Endothelial cell (in vitro differentiated cells): ENCODE measurements around the gene PSMA1. TPM values are rescaled to one million over a fixed set of nuclear protein-coding genes. Genes with fewer than 3 reads are reported as not detected.
A peak's percentile ranks its signal among the peaks of the same experiment; 100 is the strongest.

Experiments
- DNase-seq: peaks from one replicate; pipeline ENCODE4 v3.0.0; 2021; ENCODE audit warnings: low spot score
- H3K27ac Mint-ChIP-seq: one replicate; pipeline ENCODE4 v1.8.0; 2021; ENCODE audit warnings: mixed read lengths, inconsistent platforms; ENCODE audit not compliant: unreplicated experiment
- H3K27me3 Mint-ChIP-seq: one replicate; pipeline ENCODE4 v1.8.0; 2021; ENCODE audit warnings: mild to moderate bottlenecking, moderate library complexity, mixed read lengths, inconsistent platforms; ENCODE audit not compliant: unreplicated experiment
- H3K36me3 Mint-ChIP-seq: one replicate; pipeline ENCODE4 v1.8.0; 2021; ENCODE audit warnings: mild to moderate bottlenecking, low read depth, mixed read lengths, inconsistent platforms; ENCODE audit not compliant: unreplicated experiment
- H3K4me1 Mint-ChIP-seq: one replicate; pipeline ENCODE4 v1.8.0; 2021; ENCODE audit warnings: mild to moderate bottlenecking, mixed read lengths, inconsistent platforms; ENCODE audit not compliant: unreplicated experiment
- H3K4me3 Mint-ChIP-seq: one replicate; pipeline ENCODE4 v1.8.0; 2021; ENCODE audit warnings: mild to moderate bottlenecking, mixed read lengths, inconsistent platforms; ENCODE audit not compliant: unreplicated experiment
- H3K9me3 Mint-ChIP-seq: one replicate; pipeline ENCODE4 v1.8.0; 2021; ENCODE audit warnings: mixed read lengths, inconsistent platforms; ENCODE audit not compliant: unreplicated experiment
- total RNA-seq: library from RNA; stranded (reverse); fragmentation: NEBNext Ultra II Directional; extraction: Animal tissue kit (Norgen Biotek cat#: 25700); gene quantifications from one replicate; pipeline ENCODE4 v1.2.1, GENCODE V29; 2021; ENCODE audit not compliant: unreplicated experiment
- TF ChIP-seq, protein P1 (sequence below): fragments of 200-600 bp; sonication (generic); IDR thresholded peaks from one replicate; pipeline ENCODE4 v1.5.0; 2021; ENCODE audit warnings: antibody characterized with exemption; ENCODE audit not compliant: unreplicated experiment

PSMA1 gene
- total RNA-seq, 1 donor from 2014 or later = 163 TPM

DNA sequence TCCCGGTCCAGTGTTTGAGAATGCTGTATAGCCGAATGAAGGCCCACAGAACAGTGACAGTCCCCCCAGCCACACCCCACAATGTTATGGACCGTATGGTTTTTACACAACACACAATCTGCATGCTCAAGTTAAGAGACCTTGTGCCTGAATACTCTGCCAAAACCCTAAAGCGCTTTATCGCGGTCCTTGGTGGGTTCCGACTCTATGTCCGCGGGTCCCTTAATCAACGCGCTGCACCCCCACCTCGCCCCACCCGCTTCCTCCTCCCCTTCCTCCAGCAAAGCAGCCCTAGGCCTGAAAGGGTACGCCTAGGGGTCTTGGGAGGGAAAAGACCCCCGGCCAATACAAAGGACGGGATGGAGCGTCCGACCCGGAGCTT is 21.0 kb downstream of the PSMA1 start:
- Mint-ChIP-seq H3K27ac (peak overlapping the region; percentile 81), H3K27me3 (no peaks in the 10 kb centered on the region), H3K9me3 (no peaks in the 10 kb centered on the region), H3K4me3 (peak overlapping the region; percentile 96), H3K36me3 (peaks cover 19% of the 10 kb centered on the region), H3K4me1 (peaks cover 19% of the 10 kb centered on the region)
- peak; percentile 36 for DNase-seq
- TF ChIP-seq, protein P1, sequence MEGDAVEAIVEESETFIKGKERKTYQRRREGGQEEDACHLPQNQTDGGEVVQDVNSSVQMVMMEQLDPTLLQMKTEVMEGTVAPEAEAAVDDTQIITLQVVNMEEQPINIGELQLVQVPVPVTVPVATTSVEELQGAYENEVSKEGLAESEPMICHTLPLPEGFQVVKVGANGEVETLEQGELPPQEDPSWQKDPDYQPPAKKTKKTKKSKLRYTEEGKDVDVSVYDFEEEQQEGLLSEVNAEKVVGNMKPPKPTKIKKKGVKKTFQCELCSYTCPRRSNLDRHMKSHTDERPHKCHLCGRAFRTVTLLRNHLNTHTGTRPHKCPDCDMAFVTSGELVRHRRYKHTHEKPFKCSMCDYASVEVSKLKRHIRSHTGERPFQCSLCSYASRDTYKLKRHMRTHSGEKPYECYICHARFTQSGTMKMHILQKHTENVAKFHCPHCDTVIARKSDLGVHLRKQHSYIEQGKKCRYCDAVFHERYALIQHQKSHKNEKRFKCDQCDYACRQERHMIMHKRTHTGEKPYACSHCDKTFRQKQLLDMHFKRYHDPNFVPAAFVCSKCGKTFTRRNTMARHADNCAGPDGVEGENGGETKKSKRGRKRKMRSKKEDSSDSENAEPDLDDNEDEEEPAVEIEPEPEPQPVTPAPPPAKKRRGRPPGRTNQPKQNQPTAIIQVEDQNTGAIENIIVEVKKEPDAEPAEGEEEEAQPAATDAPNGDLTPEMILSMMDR = no peak

DNA sequence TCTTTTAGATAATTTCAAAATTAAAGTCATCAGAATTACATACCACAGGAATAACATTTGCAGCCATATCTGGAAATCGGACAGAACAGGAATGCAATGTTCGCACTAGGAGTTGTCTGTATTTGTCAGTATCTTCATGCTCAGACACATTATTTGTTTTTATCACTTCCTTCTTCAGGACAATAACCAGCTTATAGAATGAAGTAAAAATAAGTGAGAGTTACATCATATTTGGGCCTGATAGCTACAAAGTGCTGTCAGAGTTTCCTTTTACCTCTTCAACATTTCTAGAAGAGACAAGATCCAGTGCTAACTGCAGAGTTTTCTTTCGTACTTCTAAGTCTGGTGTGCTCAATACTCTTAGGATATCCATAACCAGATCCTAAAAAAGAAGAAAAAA is 39.5 kb downstream of the PSMA1 start:
- Mint-ChIP-seq H3K36me3 (peaks cover 18% of the 10 kb centered on the region), H3K9me3 (no peaks in the 10 kb centered on the region), H3K27ac (no peak overlapping the region), H3K4me1 (no peaks in the 10 kb centered on the region), H3K27me3 (no peaks in the 10 kb centered on the region), H3K4me3 (no peak overlapping the region)
- TF ChIP-seq, protein P1 = no peak
- DNase-seq = no peak

DNA sequence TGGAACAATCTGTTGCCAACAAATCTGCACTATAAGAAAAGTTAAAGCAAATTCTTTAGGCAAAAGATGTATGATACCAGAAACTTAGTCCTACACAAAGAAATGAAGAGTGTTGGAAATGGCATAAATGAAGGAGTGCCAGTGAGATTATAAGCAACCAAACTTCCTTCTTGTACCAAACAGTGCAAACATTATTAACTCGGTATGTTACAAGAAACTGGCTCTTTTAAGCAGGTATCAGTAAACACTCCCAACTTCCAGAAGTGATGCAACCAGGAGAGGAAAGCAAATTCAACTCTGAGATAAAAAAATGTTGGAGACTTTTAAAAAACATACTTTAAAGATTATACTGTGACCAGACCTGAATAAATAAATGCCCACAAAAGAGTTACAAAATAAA is 49.1 kb downstream of the PSMA1 start:
- H3K27ac Mint-ChIP-seq = no peak overlapping the region
- H3K36me3 Mint-ChIP-seq = peaks cover 43% of the 10 kb centered on the region
- no peak overlapping the region for H3K4me3 Mint-ChIP-seq
- no peaks in the 10 kb centered on the region for H3K27me3 Mint-ChIP-seq
- TF ChIP-seq, protein P1 = no peak
- H3K9me3 Mint-ChIP-seq = no peaks in the 10 kb centered on the region
- DNase-seq = no peak
- H3K4me1 Mint-ChIP-seq = no peaks in the 10 kb centered on the region

DNA sequence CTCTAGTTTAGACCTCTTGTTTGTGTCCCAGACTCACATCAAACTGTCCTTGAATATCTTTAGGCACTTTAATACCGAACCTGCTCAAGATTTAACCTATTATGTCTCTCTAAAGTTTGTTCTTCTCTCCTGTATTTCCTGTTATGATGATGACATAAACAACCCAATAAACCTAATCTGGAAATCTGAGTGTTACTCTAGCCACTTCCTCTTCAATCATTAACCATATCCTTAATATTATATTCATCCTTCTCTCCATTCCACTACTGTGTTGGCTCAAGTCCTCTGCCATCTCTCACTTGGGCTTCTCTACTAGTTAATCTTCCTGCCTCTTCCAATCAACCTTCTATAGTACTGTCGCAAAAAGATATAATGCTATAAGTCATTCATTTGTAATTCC is 56.6 kb downstream of the PSMA1 start:
- no peaks in the 10 kb centered on the region for H3K9me3 Mint-ChIP-seq
- H3K27me3 Mint-ChIP-seq = no peaks in the 10 kb centered on the region
- no peak overlapping the region for H3K27ac Mint-ChIP-seq
- TF ChIP-seq, protein P1 = no peak
- no peaks in the 10 kb centered on the region for H3K4me1 Mint-ChIP-seq
- peaks cover 19% of the 10 kb centered on the region for H3K36me3 Mint-ChIP-seq
- H3K4me3 Mint-ChIP-seq = no peak overlapping the region
- no peak for DNase-seq

DNA sequence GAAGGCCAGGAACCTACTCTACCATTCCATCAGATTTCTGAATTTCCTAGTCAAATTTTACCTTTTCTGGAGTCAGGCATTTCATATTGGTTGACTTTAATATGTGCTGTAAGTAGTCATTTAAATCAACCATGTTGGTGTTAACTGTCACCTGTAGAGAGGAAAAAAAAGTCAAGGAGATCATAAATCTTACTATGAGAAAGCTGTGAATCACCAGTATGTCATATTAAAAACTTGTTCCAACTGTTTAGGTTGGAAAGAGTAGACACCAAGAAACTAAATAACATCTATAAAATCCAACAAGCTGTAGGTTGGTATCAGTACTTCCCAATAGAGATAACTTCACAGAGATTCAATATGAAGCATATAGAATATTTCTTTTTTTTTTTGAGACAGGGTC is 60.0 kb downstream of the PSMA1 start:
- no peak for DNase-seq
- H3K4me1 Mint-ChIP-seq = no peaks in the 10 kb centered on the region
- no peaks in the 10 kb centered on the region for H3K9me3 Mint-ChIP-seq
- no peak overlapping the region for H3K27ac Mint-ChIP-seq
- H3K36me3 Mint-ChIP-seq = peaks cover 13% of the 10 kb centered on the region
- no peak overlapping the region for H3K4me3 Mint-ChIP-seq
- TF ChIP-seq, protein P1 = no peak
- H3K27me3 Mint-ChIP-seq = no peaks in the 10 kb centered on the region
